IMR-90 (cell line): ENCODE results near the gene DDX39A. TPM values are rescaled to one million over a fixed set of nuclear protein-coding genes. Genes with fewer than 3 reads are reported as not detected.
"Not testable (repeated sequence)": the region's sequence is repeated elsewhere in the genome, so short reads cannot be mapped to it uniquely, and the experiment has no call there.

Experiments used
- ATAC-seq: fragments of 200-7000 bp; cut with Tn5 transposase; 2 replicates; pipeline ENCODE4 v1.9.1; 2020; ENCODE audit warnings: low read depth, mild to moderate bottlenecking, moderate library complexity
- BruUV-seq: library from RNA; stranded (reverse); fragments of 400-500 nt; replicated peaks from 2 replicates; lab custom pipeline; 2021; lab: Mats Ljungman, UMichigan
- CTCF ChIA-PET: fragments of 300-600 bp; formaldehyde crosslinking; extraction: SDS; loops from one replicate; lab custom pipeline; 2021; ENCODE audit warnings: antibody characterized with exemption; lab: Yijun Ruan, JAX
- POLR2A ChIA-PET: fragments of 300-600 bp; sonication (Branson Sonifier 250); formaldehyde crosslinking; loops from one replicate; lab custom pipeline; 2022; ENCODE audit warnings: antibody characterized with exemption; ENCODE audit not compliant: unreplicated experiment; lab: Charles Lee
- DNase-seq: peaks from one replicate; pipeline ENCODE4 v3.0.0; 2013
- H2AFZ ChIP-seq: replicated peaks from 2 replicates; pipeline ENCODE3; 2013; ENCODE audit warnings: low read length, mild to moderate bottlenecking; ENCODE audit not compliant: poor library complexity
- H2AK5ac ChIP-seq: 2 replicates; pipeline ENCODE4 v1.6.1; 2013; ENCODE audit warnings: low read depth, low read length, inconsistent platforms
- H2AK9ac ChIP-seq: replicated peaks from 2 replicates; pipeline ENCODE3; 2013; ENCODE audit warnings: mild to moderate bottlenecking, low read depth, low read length, moderate library complexity; ENCODE audit not compliant: poor library complexity
- H2BK120ac ChIP-seq: 2 replicates; pipeline ENCODE4 v1.6.1; 2013; ENCODE audit warnings: low read depth, low read length, inconsistent platforms
- H2BK15ac ChIP-seq: 3 replicates; pipeline ENCODE4 v1.6.1; 2013; ENCODE audit warnings: low read depth, low read length, inconsistent platforms
- H2BK20ac ChIP-seq: 2 replicates; pipeline ENCODE4 v1.6.1; 2013; ENCODE audit warnings: low read depth, mild to moderate bottlenecking, inconsistent platforms, low read length, moderate library complexity
- H2BK5ac ChIP-seq: 2 replicates; pipeline ENCODE4 v1.6.1; 2013; ENCODE audit warnings: mild to moderate bottlenecking, low read depth, low read length, inconsistent platforms; ENCODE audit not compliant: poor library complexity, severe bottlenecking
- H3K14ac ChIP-seq: replicated peaks from 2 replicates; pipeline ENCODE4 v1.6.1; 2013; ENCODE audit warnings: low read depth, low read length, inconsistent platforms
- H3K18ac ChIP-seq: 2 replicates; pipeline ENCODE4 v1.6.1; 2013; ENCODE audit warnings: low read depth, low read length, control low read depth
- H3K23ac ChIP-seq: 2 replicates; pipeline ENCODE4 v1.6.1; 2013; ENCODE audit warnings: low read depth, low read length, inconsistent platforms
- H3K27ac ChIP-seq: 2 replicates; pipeline ENCODE4 v1.5.1; 2013; ENCODE audit warnings: mild to moderate bottlenecking, control low read depth, low read length; ENCODE audit not compliant: insufficient read depth
- H3K27me3 ChIP-seq: 2 replicates; pipeline ENCODE4 v1.6.1; 2013; ENCODE audit warnings: low read length; ENCODE audit not compliant: control insufficient read depth, insufficient read depth
- H3K36me3 ChIP-seq: 2 replicates; pipeline ENCODE4 v1.6.1; 2013; ENCODE audit warnings: low read length, mixed read lengths; ENCODE audit not compliant: control insufficient read depth, insufficient read depth
- H3K4ac ChIP-seq: 2 replicates; pipeline ENCODE4 v1.6.1; 2013; ENCODE audit warnings: low read depth, low read length, inconsistent platforms
- H3K4me1 ChIP-seq: 2 replicates; pipeline ENCODE4 v1.6.1; 2013; ENCODE audit warnings: low read length, mixed read lengths; ENCODE audit not compliant: control insufficient read depth, insufficient read depth
- H3K4me2 ChIP-seq: 2 replicates; pipeline ENCODE4 v1.6.1; 2013; ENCODE audit warnings: low read depth, mild to moderate bottlenecking, control low read depth, low read length, moderate library complexity
- H3K4me3 ChIP-seq: 2 replicates; pipeline ENCODE4 v1.5.1; 2013; ENCODE audit warnings: low read depth, mild to moderate bottlenecking, control low read depth, low read length, moderate library complexity; ENCODE audit not compliant: insufficient read depth
- H3K56ac ChIP-seq: 2 replicates; pipeline ENCODE4 v1.6.1; 2013; ENCODE audit warnings: low read length, inconsistent platforms; ENCODE audit not compliant: insufficient read depth; ENCODE audit errors: extremely low read depth
- H3K79me1 ChIP-seq, 2 experiments: 2 replicates each; pipeline ENCODE4 v1.6.1; 2013; ENCODE audit warnings: low read length in 2 of 2, inconsistent platforms in 1 of 2, low read depth in 1 of 2
- H3K9ac ChIP-seq: 2 replicates; pipeline ENCODE4 v1.6.1; 2013; ENCODE audit warnings: low read depth, low read length, control low read depth
- H3K9me1 ChIP-seq: 2 replicates; pipeline ENCODE4 v1.6.1; 2013; ENCODE audit warnings: low read length, inconsistent platforms; ENCODE audit not compliant: insufficient read depth
- H3K9me3 ChIP-seq: 2 replicates; pipeline ENCODE4 v1.6.1; 2013; ENCODE audit warnings: low read length; ENCODE audit not compliant: control insufficient read depth, insufficient read depth
- H4K20me1 ChIP-seq: 2 replicates; pipeline ENCODE4 v1.6.1; 2013; ENCODE audit warnings: low read length, inconsistent platforms; ENCODE audit not compliant: insufficient read depth
- H4K5ac ChIP-seq: 2 replicates; pipeline ENCODE4 v1.6.1; 2013; ENCODE audit warnings: mild to moderate bottlenecking, low read depth, low read length, control low read depth
- H4K8ac ChIP-seq, 2 experiments: 2 replicates each; pipeline ENCODE4 v1.6.1; 2013; ENCODE audit warnings: low read depth in 2 of 2, low read length in 2 of 2, control low read depth in 1 of 2, inconsistent platforms in 1 of 2
- H4K91ac ChIP-seq: 2 replicates; pipeline ENCODE4 v1.6.1; 2013; ENCODE audit warnings: low read depth, low read length, inconsistent platforms; ENCODE audit not compliant: insufficient read depth
- WGBS, 2 experiments: methylation state at CpG; one replicate each; pipeline versions ENCODE4 v1.1.5 to v1.1.7; 2013; ENCODE audit warnings: missing lambda C conversion rate in 2 of 2; ENCODE audit not compliant: insufficient read length in 1 of 2; ENCODE audit errors: extremely low coverage in 2 of 2; 5-methylcytosine and 5-hydroxymethylcytosine counted together
- dilution Hi-C: fragments of 300-500 bp; cut with HindIII; formaldehyde crosslinking; loops from one replicate; pipeline ENCODE4 v1.14.3; 2018; ENCODE audit warnings: low sequenced_read_pairs; ENCODE audit not compliant: unreplicated experiment
- in situ Hi-C: fragments of 300-500 bp; cut with MboI; formaldehyde crosslinking; loops from 3 replicates; pipeline ENCODE4 v1.14.3; 2019; ENCODE audit warnings: low sequenced_read_pairs, inconsistent platforms, mixed read lengths
- intact Hi-C: fragments of 100-400 bp; cut with micrococcal nuclease; formaldehyde crosslinking; loops from 2 replicates; pipeline ENCODE4 v1.10.0; 2022
- polyA plus RNA-seq, 3 experiments: library from polyadenylated mRNA; depleted of rRNA; stranded (reverse); fragments of >200 nt; gene quantifications; 2 replicates each; pipeline ENCODE4 v1.2.3, GENCODE V29; 2012; ENCODE audit warnings: low replicate concordance in 1 of 3
- total RNA-seq: library from RNA; depleted of rRNA; stranded (reverse); fragments of >200 nt; gene quantifications from 2 replicates; pipeline ENCODE4 v1.2.3, GENCODE V29; 2012

The DDX39A gene
- total and polyA plus RNA-seq, 2 of the 4 experiments (the other 2 are of a cell fraction): 82.5 to 83.0 TPM

DNA sequence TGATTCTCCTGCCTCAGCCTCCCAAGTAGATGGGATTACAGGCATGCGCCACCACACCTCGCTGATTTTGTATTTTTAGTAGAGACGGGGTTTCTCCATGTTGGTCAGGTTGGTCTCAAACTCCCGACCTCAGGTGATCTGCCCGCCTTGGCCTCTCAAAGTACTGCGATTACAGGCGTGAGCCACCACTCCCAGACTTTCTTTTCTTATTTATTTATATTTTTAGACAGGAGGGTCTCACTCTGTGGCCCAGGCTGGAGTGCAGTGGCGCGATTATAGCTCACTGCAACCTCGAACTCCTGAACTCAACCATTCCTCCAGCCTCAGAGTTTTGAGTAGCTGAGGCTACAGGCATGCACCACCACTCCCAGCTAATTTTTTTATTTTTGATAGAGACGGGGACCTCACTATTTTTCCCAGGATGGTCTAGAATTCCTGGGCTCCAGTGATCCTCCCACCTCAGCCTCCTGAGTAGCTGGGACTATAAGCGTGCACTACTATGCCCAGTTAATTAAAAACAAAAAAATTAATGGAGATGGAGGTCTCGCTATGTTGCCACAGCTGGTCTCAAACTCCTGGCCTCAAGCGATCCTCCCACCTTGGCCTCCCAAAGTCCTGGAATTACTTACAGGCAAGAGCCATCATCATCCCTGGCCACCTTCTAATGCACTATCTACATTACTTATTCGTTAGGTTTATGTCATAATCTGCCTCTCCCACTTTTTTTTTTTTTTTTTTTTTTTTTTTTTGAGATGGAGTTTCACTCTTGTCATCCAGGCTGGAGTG, 15.8 kb downstream of the DDX39A start:
- H3K27ac ChIP-seq, H3K4ac ChIP-seq, H3K4me2 ChIP-seq, H3K4me1 ChIP-seq, intact Hi-C loops, H3K27me3 ChIP-seq, H3K56ac ChIP-seq, H2BK15ac ChIP-seq, H2BK20ac ChIP-seq, in situ Hi-C loops, dilution Hi-C loops, H2AK5ac ChIP-seq, H2BK120ac ChIP-seq, H2BK5ac ChIP-seq, ATAC-seq, BruUV-seq, H4K91ac ChIP-seq, H4K20me1 ChIP-seq, POLR2A ChIA-PET, H3K4me3 ChIP-seq, H3K23ac ChIP-seq, DNase-seq, H2AFZ ChIP-seq, H3K9me3 ChIP-seq, H3K9ac ChIP-seq, H3K9me1 ChIP-seq, H2AK9ac ChIP-seq, H3K14ac ChIP-seq, H4K8ac ChIP-seq, H3K18ac ChIP-seq, H4K5ac ChIP-seq, H3K79me1 ChIP-seq: not testable (repeated sequence)
- WGBS, 2 experiments: no CpG with 5 or more reads among the region's 15 CpGs
- CTCF ChIA-PET: interaction anchor here (0.6 kb wide), 1 partner anchor 177 kb away, joined by 4 read pairs; no protein-coding TSS in a partner anchor
- H3K36me3 ChIP-seq: peaks cover 25% of the 10 kb centered on the region
